HG03565 (cell line): ENCODE data around the gene NUDCD3.
"Not testable (repeated sequence)": the region's sequence is repeated elsewhere in the genome, so short reads cannot be mapped to it uniquely, and the experiment has no call there.

Experiments
- ATAC-seq: cut with Tn5 transposase; IDR thresholded peaks from one replicate; pipeline ENCODE4 v1.9.1; 2021; ENCODE audit warnings: mild to moderate bottlenecking, moderate library complexity; ENCODE audit not compliant: unreplicated experiment

NUDCD3 gene

GRCh38 chr7:44518761-44519160 lies 28.3 kb upstream of the NUDCD3 start:
- no peak for ATAC-seq

- no peak for ATAC-seq
Measured at GRCh38 chr7:44517175-44517574, 26.7 kb upstream of the NUDCD3 start.

- no peak for ATAC-seq
Measured at GRCh38 chr7:44515590-44516268, 25.3 kb upstream of the NUDCD3 start.

GRCh38 chr7:44512736-44513135 lies 22.3 kb upstream of the NUDCD3 start:
- no peak for ATAC-seq

- no peak for ATAC-seq
Measured at GRCh38 chr7:44511863-44512468, 21.5 kb upstream of the NUDCD3 start.

GRCh38 chr7:44511236-44511635 lies 20.8 kb upstream of the NUDCD3 start:
- no peak for ATAC-seq

- no peak for ATAC-seq
Measured at GRCh38 chr7:44508328-44509030, 18.0 kb upstream of the NUDCD3 start.

GRCh38 chr7:44506592-44507288 lies 16.3 kb upstream of the NUDCD3 start:
- not testable (repeated sequence) for ATAC-seq

- no peak for ATAC-seq
Measured at GRCh38 chr7:44505595-44505994, 15.1 kb upstream of the NUDCD3 start.

GRCh38 chr7:44498230-44498954 lies 7.9 kb upstream of the NUDCD3 start:
- no peak for ATAC-seq

GRCh38 chr7:44497155-44498027 lies 6.9 kb upstream of the NUDCD3 start:
- ATAC-seq, result no peak

- no peak for ATAC-seq
Measured at GRCh38 chr7:44496385-44496784, 5.9 kb upstream of the NUDCD3 start.

- ATAC-seq, result no peak
Measured at GRCh38 chr7:44494960-44495359, 4.5 kb upstream of the NUDCD3 start.

GRCh38 chr7:44491229-44491628 lies 771 bp upstream of the NUDCD3 start:
- no peak for ATAC-seq

GRCh38 chr7:44489955-44490350 lies 505 bp downstream of the NUDCD3 start:
- ATAC-seq, result peak; percentile 12

GRCh38 chr7:44488955-44489354 lies 1.5 kb downstream of the NUDCD3 start:
- ATAC-seq, result no peak

- no peak for ATAC-seq
Measured at GRCh38 chr7:44486693-44487092, 3.8 kb downstream of the NUDCD3 start.

- ATAC-seq, result no peak
Measured at GRCh38 chr7:44486001-44486400, 4.5 kb downstream of the NUDCD3 start.

- no peak for ATAC-seq
Measured at GRCh38 chr7:44484482-44485313, 5.8 kb downstream of the NUDCD3 start.
